Heart left ventricle (tissue), 13 donors: Measurements from ENCODE around the gene MNAT1.

Source experiments
- POLR2A ChIP-seq, 2 donors: fragments of 450-650 bp; IDR thresholded peaks; one replicate each; pipeline ENCODE4 v1.6.1; 2017; ENCODE audit warnings: antibody characterized with exemption in 2 of 2, mild to moderate bottlenecking in 2 of 2, moderate library complexity in 2 of 2
- TF ChIP-seq, protein P1 (sequence below), 12 donors: fragments of 200-600 bp; sonication (generic) in 4 of 12; IDR thresholded peaks; one replicate each; pipeline versions ENCODE4 v1.5.0 to v1.8.0; 2018 to 2022; ENCODE audit warnings: antibody characterized with exemption in 12 of 12, mild to moderate bottlenecking in 5 of 12
- donor health status: ischemic (EF 13 %, LVEDD 7.1; RV severe dilation, severe dysfunction).
- donor health status: DM: no; HTN: yes; CAD: no.
- donor health status: DM: no; HTN: no; CAD: no.
- donor health status: ischemic (EF 25% LVEDD 6.9; RV normal size, moderate dysfunction).
- donor health status: ischemic (EF 25% LVEDD 5.7; RV mildly dilated, moderate dysfunction).
- donor health status: ischemic (EF 35%, LVEDD 5.7; RV mildly dilated, moderate dysfunction).
- donor health status: nonischemic (EF 11% LVEDD 7.7; RV severe dilation, severe dysfunction).
- donor health status: DM: yes; HTN: yes; CAD: no.
- donor health status: PGD.
- donor health status: ischemic (EF 29% LVEDD 5.4; RV normal size, mild dysfunction).
- donor health status: nonischemic (EF 23%, LVEDD 6.1; RV moderate dilation, normal function).

DNA sequence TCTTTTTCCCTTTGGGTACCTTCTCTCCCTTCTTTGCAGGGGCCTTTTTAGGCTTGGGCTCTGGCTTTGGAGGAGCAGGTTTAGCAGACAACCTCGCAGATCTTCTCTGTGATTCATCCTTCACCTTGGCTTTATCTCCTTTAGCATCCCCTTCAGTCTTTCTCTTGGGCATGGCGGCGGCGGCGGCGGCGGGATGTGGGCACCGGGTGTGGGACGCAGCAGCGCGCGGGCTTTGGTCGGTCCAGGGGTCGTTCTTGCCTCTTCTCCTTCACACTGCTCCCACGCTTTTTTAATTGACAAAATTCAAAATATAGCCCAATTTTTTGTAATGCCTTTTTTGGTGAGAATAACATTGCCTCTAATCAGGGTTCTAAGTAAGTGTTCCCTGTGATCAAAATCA lies 237.7 kb downstream of the MNAT1 start:
- TF ChIP-seq, protein P1, sequence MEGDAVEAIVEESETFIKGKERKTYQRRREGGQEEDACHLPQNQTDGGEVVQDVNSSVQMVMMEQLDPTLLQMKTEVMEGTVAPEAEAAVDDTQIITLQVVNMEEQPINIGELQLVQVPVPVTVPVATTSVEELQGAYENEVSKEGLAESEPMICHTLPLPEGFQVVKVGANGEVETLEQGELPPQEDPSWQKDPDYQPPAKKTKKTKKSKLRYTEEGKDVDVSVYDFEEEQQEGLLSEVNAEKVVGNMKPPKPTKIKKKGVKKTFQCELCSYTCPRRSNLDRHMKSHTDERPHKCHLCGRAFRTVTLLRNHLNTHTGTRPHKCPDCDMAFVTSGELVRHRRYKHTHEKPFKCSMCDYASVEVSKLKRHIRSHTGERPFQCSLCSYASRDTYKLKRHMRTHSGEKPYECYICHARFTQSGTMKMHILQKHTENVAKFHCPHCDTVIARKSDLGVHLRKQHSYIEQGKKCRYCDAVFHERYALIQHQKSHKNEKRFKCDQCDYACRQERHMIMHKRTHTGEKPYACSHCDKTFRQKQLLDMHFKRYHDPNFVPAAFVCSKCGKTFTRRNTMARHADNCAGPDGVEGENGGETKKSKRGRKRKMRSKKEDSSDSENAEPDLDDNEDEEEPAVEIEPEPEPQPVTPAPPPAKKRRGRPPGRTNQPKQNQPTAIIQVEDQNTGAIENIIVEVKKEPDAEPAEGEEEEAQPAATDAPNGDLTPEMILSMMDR (IDR thresholded peaks at IDR 0.05): no peak
- no peak for TF ChIP-seq POLR2A (IDR thresholded peaks at IDR 0.05)
